Stimulated activated CD8-positive, alpha-beta memory T cell treated with anti-CD3 and anti-CD28 coated beads, Interleukin-7, amount 100 ng/mL, for 4 hours (primary cell): ENCODE measurements around the gene TTC33.
"Not testable (repeated sequence)": the region's sequence is repeated elsewhere in the genome, so short reads cannot be mapped to it uniquely, and the experiment has no call there.

Source experiments
- DNase-seq, 2 donors: peaks; one replicate each; pipeline ENCODE4 v3.0.0-alpha.2; 2020; ENCODE audit warnings: low read depth in 2 of 2

TTC33 gene

DNA sequence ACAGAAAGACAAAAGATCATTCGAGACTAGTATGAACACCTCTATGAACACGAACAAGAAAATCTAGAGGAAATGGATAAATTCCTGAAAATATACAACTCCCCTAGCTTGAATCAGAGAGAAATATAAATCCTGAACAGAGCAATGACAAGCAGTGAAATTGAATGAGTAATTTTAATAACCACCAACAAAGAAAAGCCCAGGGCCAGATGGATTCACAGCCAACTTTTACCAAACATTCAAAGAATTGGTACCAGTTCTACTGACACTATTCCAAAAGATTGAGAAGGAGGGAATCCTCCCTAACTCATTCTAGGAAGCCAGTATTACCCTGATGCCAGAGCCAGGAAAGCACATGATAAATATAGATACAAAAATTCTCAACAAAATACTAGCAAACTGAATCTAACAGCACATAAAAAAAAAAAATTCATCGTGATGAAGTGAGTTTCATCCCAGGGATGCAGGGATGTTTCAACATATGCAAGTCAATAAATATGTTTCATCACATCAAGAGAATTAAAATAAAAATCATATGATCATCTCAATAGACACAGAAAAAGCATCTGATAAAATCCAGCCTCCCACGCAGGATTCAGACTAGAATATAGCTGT is 101.3 kb downstream of the TTC33 start:
- DNase-seq = no peak

GRCh38 chr5:40653221-40654022 is 102.3 kb downstream of the TTC33 start:
- DNase-seq = no peak

DNA sequence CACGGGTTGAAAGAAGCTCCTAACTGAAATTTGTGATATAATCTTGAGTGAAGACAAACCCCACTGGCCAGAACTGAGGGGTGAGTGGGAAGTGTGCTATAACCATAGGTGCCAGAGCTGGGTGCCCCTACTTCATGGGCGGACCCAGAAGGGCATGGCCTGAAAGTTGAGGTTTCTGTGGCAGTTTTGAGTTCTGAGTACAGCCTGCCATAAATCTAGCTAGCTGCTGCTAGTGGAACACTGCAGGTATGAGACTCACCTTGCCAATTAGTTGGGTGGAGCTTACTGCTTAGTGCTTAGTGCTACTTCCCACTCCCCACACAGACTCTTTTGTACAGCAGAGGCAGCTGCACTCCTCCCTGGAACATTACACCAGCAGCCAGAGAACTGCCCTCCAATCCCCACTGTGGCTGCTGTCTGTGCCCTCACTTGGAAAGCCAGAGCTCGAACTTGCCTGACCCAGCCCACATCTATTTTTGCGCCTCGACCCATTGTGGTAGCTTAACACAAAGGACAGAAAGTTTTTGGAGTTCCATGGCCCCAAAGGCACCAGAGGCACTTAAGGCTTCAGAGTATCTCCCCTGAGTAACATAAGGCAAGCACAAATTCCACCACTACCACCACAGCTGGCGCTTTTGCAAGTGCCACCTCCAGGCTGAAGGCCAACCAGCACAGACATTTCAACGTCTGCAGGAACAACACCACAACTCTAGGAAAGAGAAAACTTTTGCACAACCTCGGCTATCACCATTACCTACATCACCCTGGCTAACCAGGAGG is 103.1 kb downstream of the TTC33 start:
- no peak for DNase-seq

DNA sequence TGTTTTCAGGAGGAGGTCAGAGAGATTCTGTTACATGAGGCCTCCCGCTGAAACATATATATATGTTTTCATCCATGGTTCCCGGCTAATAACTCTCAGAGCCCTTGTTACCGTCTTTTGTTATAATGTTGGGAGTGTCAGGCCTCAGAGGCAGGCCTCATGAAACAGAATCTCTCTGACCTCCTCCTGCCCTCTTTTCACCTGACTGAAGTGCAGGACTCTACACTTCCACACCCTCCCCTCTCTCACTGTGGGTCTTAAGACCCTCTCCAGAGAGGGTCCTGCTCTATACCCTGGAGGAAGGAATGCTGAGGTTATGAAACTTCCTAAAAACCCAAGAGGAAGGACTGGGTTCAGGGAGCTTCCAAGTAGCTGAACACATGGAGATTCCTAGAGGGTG is 104.6 kb downstream of the TTC33 start:
- no peak for DNase-seq

- no peak for DNase-seq
Measured at GRCh38 chr5:40649463-40650030, 106.2 kb downstream of the TTC33 start.

DNA sequence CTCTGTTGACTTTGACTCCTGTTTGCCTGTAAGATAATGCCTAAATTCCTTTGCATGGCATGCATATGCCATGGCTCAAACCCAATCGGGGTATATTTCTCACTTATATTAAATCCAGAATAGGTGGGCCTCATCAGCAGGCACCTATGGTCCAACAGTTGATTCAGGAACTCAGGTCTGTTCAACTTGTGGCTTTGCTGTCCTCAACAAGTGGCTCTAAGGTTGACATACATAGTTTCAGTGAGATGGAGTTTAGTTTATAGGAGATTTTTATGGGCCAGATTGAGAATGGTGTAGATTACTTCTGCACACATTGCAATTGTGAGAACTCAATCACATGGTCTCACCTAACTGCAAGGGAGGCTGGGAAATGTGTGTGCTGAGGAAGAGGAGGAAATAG is 107.6 kb downstream of the TTC33 start:
- no peak for DNase-seq

- no peak for DNase-seq
Measured at GRCh38 chr5:40646266-40646665, 109.5 kb downstream of the TTC33 start.

GRCh38 chr5:40639531-40639930 is 116.2 kb downstream of the TTC33 start:
- DNase-seq = not testable (repeated sequence)

DNA sequence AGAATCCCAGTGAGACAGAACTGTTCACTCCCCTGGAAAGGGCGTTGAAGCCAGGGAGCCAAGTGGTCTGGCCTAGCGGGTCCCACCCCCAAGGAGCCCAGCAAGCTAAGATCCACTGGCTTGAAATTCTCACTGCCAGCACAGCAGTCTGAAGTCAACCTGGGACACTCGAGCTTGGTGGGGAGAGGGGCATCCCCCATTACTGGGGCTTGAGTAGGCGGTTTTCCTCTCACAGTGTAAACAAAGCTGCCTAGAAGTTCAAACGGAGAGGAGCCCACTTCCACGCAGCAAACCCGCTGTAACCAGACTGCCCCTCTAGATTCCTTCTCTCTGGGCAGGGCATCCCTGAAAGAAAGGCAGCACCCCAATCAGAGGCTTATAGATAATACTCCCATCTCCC is 121.2 kb downstream of the TTC33 start:
- no peak for DNase-seq

- no peak for DNase-seq
Measured at GRCh38 chr5:40634154-40634553, 121.6 kb downstream of the TTC33 start.

DNA sequence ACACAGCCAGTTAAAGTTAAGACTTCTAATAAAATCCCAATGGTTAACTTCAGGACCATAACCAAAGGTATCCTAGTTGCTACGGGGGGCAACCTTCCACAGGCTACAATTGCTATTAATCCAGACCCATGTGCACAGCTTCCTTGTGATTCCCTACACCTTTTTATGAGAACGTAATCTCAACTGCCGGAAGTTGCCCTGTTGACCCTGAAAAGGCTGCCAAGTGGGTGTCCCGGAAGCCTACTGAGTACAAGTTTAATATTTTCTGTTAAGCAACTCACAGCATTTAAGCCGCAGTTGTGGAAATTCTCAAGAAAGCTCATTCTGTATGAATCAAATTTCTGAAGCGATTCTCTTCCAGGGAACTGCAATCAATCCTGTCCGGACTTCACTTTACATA is 124.5 kb downstream of the TTC33 start:
- DNase-seq = no peak

GRCh38 chr5:40630126-40630525 is 125.6 kb downstream of the TTC33 start:
- DNase-seq = no peak

- no peak for DNase-seq
Measured at GRCh38 chr5:40628407-40628806, 127.4 kb downstream of the TTC33 start.

- no peak for DNase-seq
Measured at GRCh38 chr5:40627706-40628105, 128.1 kb downstream of the TTC33 start.

- DNase-seq = no peak
Measured at GRCh38 chr5:40626801-40627200, 129.0 kb downstream of the TTC33 start.

GRCh38 chr5:40623480-40624420 is 132.0 kb downstream of the TTC33 start:
- no peak for DNase-seq

GRCh38 chr5:40622463-40623252 is 133.1 kb downstream of the TTC33 start:
- no peak for DNase-seq

GRCh38 chr5:40619421-40619820 is 136.3 kb downstream of the TTC33 start:
- DNase-seq = no peak

DNA sequence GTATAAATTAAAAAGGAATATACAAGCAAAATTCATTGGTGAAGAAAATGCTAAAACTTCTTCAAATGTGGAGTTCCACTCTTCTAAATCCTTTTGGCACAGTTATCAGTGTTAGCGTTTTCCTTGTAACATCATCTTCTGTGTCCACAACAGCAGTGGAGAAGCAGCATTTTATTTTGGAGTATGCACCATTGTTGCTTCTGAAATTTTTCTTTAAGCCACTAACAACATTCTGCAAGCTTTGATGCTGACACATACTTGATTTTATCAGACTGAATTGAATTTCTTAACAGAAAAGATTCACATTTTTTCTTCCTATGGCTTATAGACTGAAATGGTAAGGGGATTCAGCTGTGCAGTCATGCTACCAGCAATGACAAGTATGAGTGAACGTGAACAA is 136.8 kb downstream of the TTC33 start:
- no peak for DNase-seq

DNA sequence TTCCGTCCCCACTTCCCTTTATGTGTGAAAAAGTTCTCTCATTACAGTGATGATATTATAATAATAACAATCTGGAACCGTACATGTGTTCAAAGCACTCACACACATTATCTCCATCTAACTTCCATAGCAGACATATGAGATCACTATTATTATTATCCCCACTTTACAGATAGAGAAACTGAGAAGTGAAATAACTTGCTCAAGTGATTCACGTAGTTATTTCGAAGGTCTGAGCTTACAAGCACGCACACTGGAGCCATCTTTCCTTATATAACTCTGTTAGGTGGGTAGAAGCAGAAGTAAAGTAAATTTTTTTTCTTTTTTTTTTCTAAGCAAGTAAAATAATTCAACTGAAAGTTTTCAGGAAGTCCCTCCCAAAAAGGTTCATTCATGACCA is 139.0 kb downstream of the TTC33 start:
- no peak for DNase-seq
